22Rv1 (cell line): ENCODE measurements around the gene NINL.

Experiments used
- H3K27ac ChIP-seq: fragments of 450-650 bp; 2 replicates; pipeline ENCODE4 v1.5.1; 2017
- CTCF ChIP-seq: fragments of 450-650 bp; IDR thresholded peaks from 2 replicates; pipeline ENCODE4 v1.5.1; 2017; ENCODE audit warnings: mild to moderate bottlenecking
- ZFX ChIP-seq: fragments of 450-650 bp; IDR thresholded peaks from 2 replicates; pipeline ENCODE4 v1.6.1; 2017; ENCODE audit warnings: antibody characterized with exemption, borderline replicate concordance

The NINL gene

GRCh38 chr20:25514195-25514594, 71.1 kb downstream of the NINL start:
- TF ChIP-seq ZFX, result no peak
- no peak for TF ChIP-seq CTCF
- no peak overlapping the region for H3K27ac ChIP-seq

GRCh38 chr20:25512709-25513108, 72.6 kb downstream of the NINL start:
- TF ChIP-seq ZFX, result no peak
- TF ChIP-seq CTCF, result no peak
- H3K27ac ChIP-seq, result no peak overlapping the region

- TF ChIP-seq CTCF, result no peak
- no peak for TF ChIP-seq ZFX
These were observed 74.1 kb downstream of the NINL start for GRCh38 chr20:25511183-25511582.

GRCh38 chr20:25510721-25511120, 74.6 kb downstream of the NINL start:
- H3K27ac ChIP-seq, result no peak overlapping the region
- TF ChIP-seq CTCF (no peak), ZFX (no peak)

More at GRCh38 chr20:25511183-25511582, 74.1 kb downstream of the NINL start:
- no peak overlapping the region for H3K27ac ChIP-seq

GRCh38 chr20:25510202-25510601, 75.1 kb downstream of the NINL start:
- no peak overlapping the region for H3K27ac ChIP-seq
- TF ChIP-seq ZFX (no peak), CTCF (no peak)

GRCh38 chr20:25509084-25509483, 76.2 kb downstream of the NINL start:
- no peak overlapping the region for H3K27ac ChIP-seq
- TF ChIP-seq CTCF, result no peak

GRCh38 chr20:25508083-25508770, 77.1 kb downstream of the NINL start:
- H3K27ac ChIP-seq, result no peak overlapping the region

More at GRCh38 chr20:25508083-25508770, 77.1 kb downstream of the NINL start:
- no peak for TF ChIP-seq ZFX
- TF ChIP-seq CTCF, result no peak
